Measurements from ENCODE around the gene CMA1. TPM values are rescaled to one million over a fixed set of nuclear protein-coding genes. Genes with fewer than 3 reads are reported as not detected.
"Not testable (repeated sequence)": the region's sequence is repeated elsewhere in the genome, so short reads cannot be mapped to it uniquely, and the experiment has no call there.

The CMA1 gene
- total RNA-seq, 1 experiment from 2014 or later = not detected

GRCh38 chr14:24470450-24470849 is 37.6 kb downstream of the CMA1 start:
- not testable (repeated sequence) for DNase-seq (ENCODE audit: extremely low read depth, low read depth)

- DNase-seq (ENCODE audit: extremely low read depth, low read depth) = no peak
These were observed 42.3 kb downstream of the CMA1 start for GRCh38 chr14:24465805-24466204.

- DNase-seq (ENCODE audit: extremely low read depth, low read depth) = no peak
These were observed 42.7 kb downstream of the CMA1 start for GRCh38 chr14:24465368-24465767.

GRCh38 chr14:24463884-24464785 is 43.9 kb downstream of the CMA1 start:
- DNase-seq (ENCODE audit: extremely low read depth, low read depth) = no peak

GRCh38 chr14:24463017-24463883 is 44.8 kb downstream of the CMA1 start:
- no peak for DNase-seq (ENCODE audit: extremely low read depth, low read depth)

GRCh38 chr14:24461336-24461735 is 46.7 kb downstream of the CMA1 start:
- DNase-seq (ENCODE audit: extremely low read depth, low read depth) = no peak

GRCh38 chr14:24459331-24459730 is 48.7 kb downstream of the CMA1 start:
- DNase-seq (ENCODE audit: extremely low read depth, low read depth) = no peak

GRCh38 chr14:24458736-24459135 is 49.3 kb downstream of the CMA1 start:
- no peak for DNase-seq (ENCODE audit: extremely low read depth, low read depth)

GRCh38 chr14:24456980-24457379 is 51.1 kb downstream of the CMA1 start:
- no peak for DNase-seq (ENCODE audit: extremely low read depth, low read depth)

Other genes with a start within 250 kb of the CMA1 start
- 5.2 TPM in 2 replicates for gene TGM1, start 245.1 kb downstream of the CMA1 start, total RNA-seq (2014; rRNA removed; shearing (Covaris generic))
- 32.2 and 34.2 TPM in 2 replicates for gene RABGGTA, start 236.7 kb downstream of the CMA1 start, total RNA-seq (2014; rRNA removed; shearing (Covaris generic))
- gene DHRS1, start 208.5 kb downstream of the CMA1 start, total RNA-seq (2014; rRNA removed; shearing (Covaris generic)) = 8.5 and 9.6 TPM in 2 replicates
- gene NOP9, start 208.4 kb downstream of the CMA1 start, total RNA-seq (2014; rRNA removed; shearing (Covaris generic)) = 16.2 and 16.6 TPM in 2 replicates
- gene CIDEB, start 200.3 kb downstream of the CMA1 start, total RNA-seq (2014; rRNA removed; shearing (Covaris generic)) = not detected in 2 replicates
- gene LTB4R2, start 198.1 kb downstream of the CMA1 start, total RNA-seq (2014; rRNA removed; shearing (Covaris generic)) = 7.7 and 8.6 TPM in 2 replicates
- gene LTB4R, start 196.8 kb downstream of the CMA1 start, total RNA-seq (2014; rRNA removed; shearing (Covaris generic)) = 11.1 and 13.4 TPM in 2 replicates
- 0.40 TPM in 1 of 2 replicates, not detected in the other for gene ADCY4, start 173.2 kb downstream of the CMA1 start, total RNA-seq (2014; rRNA removed; shearing (Covaris generic))
- not detected in 2 replicates for gene RIPK3, start 168.3 kb downstream of the CMA1 start, total RNA-seq (2014; rRNA removed; shearing (Covaris generic))
- 17.7 and 23.6 TPM in 2 replicates for gene NFATC4, start 140.1 kb downstream of the CMA1 start, total RNA-seq (2014; rRNA removed; shearing (Covaris generic))
- 0.12 and 0.17 TPM in 2 replicates for gene NYNRIN, start 109.3 kb downstream of the CMA1 start, total RNA-seq (2014; rRNA removed; shearing (Covaris generic))
- 1.1 and 1.2 TPM in 2 replicates for gene CBLN3, start 78.6 kb downstream of the CMA1 start, total RNA-seq (2014; rRNA removed; shearing (Covaris generic))
- 51.1 and 58.3 TPM in 2 replicates for gene KHNYN, start 78.3 kb downstream of the CMA1 start, total RNA-seq (2014; rRNA removed; shearing (Covaris generic))
- gene SDR39U1, start 65.5 kb downstream of the CMA1 start, total RNA-seq (2014; rRNA removed; shearing (Covaris generic)) = 22.6 and 24.7 TPM in 2 replicates
- gene CTSG, start 68.0 kb upstream of the CMA1 start, total RNA-seq (2014; rRNA removed; shearing (Covaris generic)) = not detected in 2 replicates
- not detected in 2 replicates for gene GZMH, start 101.4 kb upstream of the CMA1 start, total RNA-seq (2014; rRNA removed; shearing (Covaris generic))
- not detected in 2 replicates for gene GZMB, start 125.9 kb upstream of the CMA1 start, total RNA-seq (2014; rRNA removed; shearing (Covaris generic))